HG03280 (cell line): ENCODE results near the gene CSAG1.
"Not testable (repeated sequence)": the region's sequence is repeated elsewhere in the genome, so short reads cannot be mapped to it uniquely, and the experiment has no call there.

ENCODE experiments used
- ATAC-seq: cut with Tn5 transposase; IDR thresholded peaks from one replicate; pipeline ENCODE4 v1.9.1; 2021; ENCODE audit warnings: mild to moderate bottlenecking, moderate library complexity; ENCODE audit not compliant: unreplicated experiment

The CSAG1 gene

GRCh38 chrX:152700390-152700789, 33.1 kb downstream of the CSAG1 start:
- not testable (repeated sequence) for ATAC-seq

- not testable (repeated sequence) for ATAC-seq
Measured at GRCh38 chrX:152697952-152698931, 35.3 kb downstream of the CSAG1 start, which contains the start of gene MAGEA3. MAGEA3 (plus strand) TSS chrX:152698794; CDS start chrX:152700833, 2,039 bp downstream.

- peak; percentile 77 for ATAC-seq
Measured at GRCh38 chrX:152681012-152681411, 52.5 kb downstream of the CSAG1 start.
